Erythroblast (primary cell): ENCODE data around the gene ABCD1.

Experiments
- GATA1 ChIP-seq: IDR thresholded peaks from 2 replicates; pipeline ENCODE4 v1.6.1; 2011; ENCODE audit warnings: low read depth, mild to moderate bottlenecking, control low read depth, low read length, moderate library complexity
- POLR2A ChIP-seq: IDR thresholded peaks from 2 replicates; pipeline ENCODE4 v1.6.1; 2011; ENCODE audit warnings: mild to moderate bottlenecking, low read length

DNA sequence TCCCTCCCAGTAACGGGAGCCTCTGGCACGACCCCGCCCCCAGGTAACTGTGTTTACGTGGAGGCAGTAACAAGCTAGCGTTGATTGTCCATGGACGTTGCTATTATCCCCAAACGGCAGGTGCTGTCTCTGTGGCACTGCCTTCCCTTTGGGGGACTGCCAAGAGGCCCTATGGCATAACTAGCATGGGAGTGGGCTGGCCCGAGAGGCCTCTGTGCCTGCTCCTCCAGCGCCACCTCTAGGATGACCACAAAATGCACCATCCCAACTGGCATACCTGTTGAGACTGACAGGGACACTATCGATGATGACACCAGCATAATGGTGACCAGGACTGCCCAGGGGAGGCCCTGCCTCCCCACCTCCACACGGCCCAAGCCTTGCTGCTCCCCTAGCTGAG, 57.7 kb downstream of the ABCD1 start:
- TF ChIP-seq POLR2A (no peak), GATA1 (no peak)
